ENCODE data around the gene WASHC1.
"Not testable (repeated sequence)": the region's sequence is repeated elsewhere in the genome, so short reads cannot be mapped to it uniquely, and the experiment has no call there.

DNA sequence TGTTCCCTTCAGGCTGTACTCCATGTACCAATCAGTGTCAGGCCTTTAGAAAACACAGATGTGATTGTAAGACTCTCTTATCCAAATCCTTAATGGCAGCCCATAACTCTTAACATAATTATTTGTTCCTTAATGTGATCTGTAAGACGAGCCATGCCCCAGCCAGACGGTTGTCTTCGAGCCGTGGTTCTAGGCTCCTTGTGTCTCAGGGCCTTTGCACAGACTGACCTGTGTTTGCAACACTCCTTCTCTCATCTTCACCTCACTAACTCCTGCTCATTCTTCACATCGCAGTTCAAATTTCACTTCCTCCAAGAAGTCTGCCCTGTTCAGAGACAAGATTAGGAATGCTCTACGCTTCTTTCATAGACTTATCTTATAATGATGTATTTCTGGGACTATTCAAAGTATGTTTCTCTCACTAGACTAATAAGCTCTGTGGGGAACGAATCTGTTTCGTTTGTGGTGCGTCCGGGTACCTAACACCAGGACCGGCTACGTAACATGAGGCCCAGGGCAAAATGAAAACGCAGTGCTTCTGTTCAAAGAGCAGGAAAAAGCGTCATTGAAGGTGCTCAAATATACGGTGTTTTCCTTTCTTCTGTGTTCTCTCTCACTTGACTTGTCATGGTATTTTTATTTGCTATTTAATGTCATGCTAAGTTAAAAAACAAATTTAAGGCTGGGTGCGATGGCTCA lies 16.1 kb upstream of the WASHC1 start:
- TF ChIP-seq, protein P1, sequence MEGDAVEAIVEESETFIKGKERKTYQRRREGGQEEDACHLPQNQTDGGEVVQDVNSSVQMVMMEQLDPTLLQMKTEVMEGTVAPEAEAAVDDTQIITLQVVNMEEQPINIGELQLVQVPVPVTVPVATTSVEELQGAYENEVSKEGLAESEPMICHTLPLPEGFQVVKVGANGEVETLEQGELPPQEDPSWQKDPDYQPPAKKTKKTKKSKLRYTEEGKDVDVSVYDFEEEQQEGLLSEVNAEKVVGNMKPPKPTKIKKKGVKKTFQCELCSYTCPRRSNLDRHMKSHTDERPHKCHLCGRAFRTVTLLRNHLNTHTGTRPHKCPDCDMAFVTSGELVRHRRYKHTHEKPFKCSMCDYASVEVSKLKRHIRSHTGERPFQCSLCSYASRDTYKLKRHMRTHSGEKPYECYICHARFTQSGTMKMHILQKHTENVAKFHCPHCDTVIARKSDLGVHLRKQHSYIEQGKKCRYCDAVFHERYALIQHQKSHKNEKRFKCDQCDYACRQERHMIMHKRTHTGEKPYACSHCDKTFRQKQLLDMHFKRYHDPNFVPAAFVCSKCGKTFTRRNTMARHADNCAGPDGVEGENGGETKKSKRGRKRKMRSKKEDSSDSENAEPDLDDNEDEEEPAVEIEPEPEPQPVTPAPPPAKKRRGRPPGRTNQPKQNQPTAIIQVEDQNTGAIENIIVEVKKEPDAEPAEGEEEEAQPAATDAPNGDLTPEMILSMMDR (IDR thresholded peaks at IDR 0.05): not testable (repeated sequence)
- not testable (repeated sequence) for TF ChIP-seq POLR2A (IDR thresholded peaks at IDR 0.05)

Data from heart left ventricle (tissue), 13 donors.